HepG2 (cell line): ENCODE measurements around the gene AKT3. TPM values are rescaled to one million over a fixed set of nuclear protein-coding genes. Genes with fewer than 3 reads are reported as not detected.

Experiments
- ATAC-seq: fragments of 200-7000 bp; cut with Tn5 transposase; 3 replicates; pipeline ENCODE4 v1.9.1; 2020; ENCODE audit warnings: mild to moderate bottlenecking, moderate library complexity
- BruUV-seq: library from RNA; stranded (reverse); fragments of 400-500 nt; replicated peaks from 2 replicates; lab custom pipeline; 2021; lab: Mats Ljungman, UMichigan
- CTCF ChIA-PET: fragments of 300-600 bp; formaldehyde crosslinking; extraction: SDS; loops from one replicate; lab custom pipeline; 2021; ENCODE audit warnings: low total read pairs, inconsistent platforms, low intra/inter-chr PET ratio; lab: Yijun Ruan, JAX
- POLR2A ChIA-PET: fragments of 350-600 bp; sonication (Branson Sonifier 250); formaldehyde crosslinking; loops from one replicate; lab custom pipeline; 2020; ENCODE audit warnings: antibody characterized with exemption, inconsistent platforms; lab: Yijun Ruan, JAX
- DNase-seq: peaks from one replicate; pipeline ENCODE4 v3.0.0-alpha.2; 2015; ENCODE audit warnings: low spot score
- FAIRE-seq: peaks from 3 replicates; lab custom pipeline; 2011; peaks lifted over from hg19 to GRCh38; lab: Jason Lieb, UNC
- H2AFZ ChIP-seq: one replicate; pipeline ENCODE4 v1.6.1; 2011; ENCODE audit warnings: low read length, inconsistent platforms
- H3K27ac ChIP-seq: fragments of 300-600 bp; 3 replicates; pipeline ENCODE4 v1.8.0; 2011; ENCODE audit warnings: mixed run types, mild to moderate bottlenecking, mixed read lengths, low read length, inconsistent platforms; ENCODE audit not compliant: insufficient read depth; ENCODE audit errors: extremely low read length
- H3K27me3 ChIP-seq, 2 experiments: fragments of 200-600 bp in 1 of 2; 2 replicates in 1 of 2; 3 replicates in 1 of 2; pipeline versions ENCODE4 v1.6.0 to v1.8.0; 2011; ENCODE audit warnings: low read length in 2 of 2, mild to moderate bottlenecking in 2 of 2, moderate library complexity in 2 of 2, inconsistent platforms in 1 of 2; ENCODE audit not compliant: insufficient read depth in 2 of 2, control insufficient read depth in 1 of 2
- H3K36me3 ChIP-seq, 2 experiments: fragments of 200-600 bp in 1 of 2; replicated peaks in 1 of 2; 2 replicates in 1 of 2; 3 replicates in 1 of 2; pipeline versions ENCODE4 v1.5.1 to v1.8.0; 2011; ENCODE audit warnings: low read length in 2 of 2, inconsistent platforms in 1 of 2; ENCODE audit not compliant: insufficient read depth in 2 of 2, control insufficient read depth in 1 of 2
- H3K4me1 ChIP-seq: 2 replicates; pipeline ENCODE4 v1.5.1; 2012; ENCODE audit warnings: low read length, inconsistent platforms; ENCODE audit not compliant: insufficient read depth
- H3K4me2 ChIP-seq: 2 replicates; pipeline ENCODE4 v1.6.0; 2011; ENCODE audit warnings: low read depth, low read length, inconsistent platforms
- H3K4me3 ChIP-seq, 3 experiments: fragments of 200-600 bp in 1 of 3; sonication (generic), shearing (Covaris generic) in 1 of 3; replicated peaks in 1 of 3; 2 replicates each; pipeline ENCODE4 v1.5.1; 2011 to 2016; ENCODE audit warnings: low read length in 3 of 3, inconsistent platforms in 2 of 3, low read depth in 2 of 3, mild to moderate bottlenecking in 2 of 3, control low read depth in 1 of 3, mixed read lengths in 1 of 3; ENCODE audit not compliant: insufficient read depth in 1 of 3
- H3K79me2 ChIP-seq: one replicate; pipeline ENCODE4 v1.6.1; 2011; ENCODE audit warnings: low read length, inconsistent platforms; ENCODE audit not compliant: insufficient read depth
- H3K9ac ChIP-seq: 2 replicates; pipeline ENCODE4 v1.6.0; 2011; ENCODE audit warnings: mild to moderate bottlenecking, low read depth, low read length, inconsistent platforms; ENCODE audit not compliant: insufficient read depth
- H3K9me3 ChIP-seq: 2 replicates; pipeline ENCODE4 v1.5.1; 2012; ENCODE audit warnings: mild to moderate bottlenecking, low read length
- H4K20me1 ChIP-seq: 2 replicates; pipeline ENCODE4 v1.6.0; 2011; ENCODE audit warnings: inconsistent platforms, mild to moderate bottlenecking, low read length, moderate library complexity; ENCODE audit not compliant: insufficient read depth
- MTF2 ChIP-seq: sonication (generic); formaldehyde crosslinking; IDR thresholded peaks from 2 replicates; pipeline ENCODE4 v1.5.0; 2020; ENCODE audit warnings: missing genetic modification reagents, borderline replicate concordance
- PBX2 ChIP-seq: IDR thresholded peaks from 2 replicates; pipeline ENCODE4 v1.6.1; 2016; ENCODE audit warnings: control low read depth
- RNF219 ChIP-seq: sonication (generic); formaldehyde crosslinking; IDR thresholded peaks from 2 replicates; pipeline ENCODE4 v1.5.0; 2020; ENCODE audit warnings: mild to moderate bottlenecking, missing genetic modification reagents
- SRF ChIP-seq: IDR thresholded peaks from 2 replicates; pipeline ENCODE4 v1.6.1; 2011; ENCODE audit warnings: mild to moderate bottlenecking, low read depth, low read length, moderate library complexity
- ZBTB49 ChIP-seq: sonication (generic); formaldehyde crosslinking; IDR thresholded peaks from 2 replicates; pipeline ENCODE4 v1.4.0; 2020; ENCODE audit warnings: missing genetic modification reagents, borderline replicate concordance
- WGBS: methylation state at CpG from one replicate; pipeline ENCODE4 v1.1.6; 2017; ENCODE audit warnings: low lambda C conversion rate; 5-methylcytosine and 5-hydroxymethylcytosine counted together
- in situ Hi-C: cut with HindIII; loops from 2 replicates; pipeline ENCODE4 v1.10.0; 2017; ENCODE audit warnings: low pct_unique_long_range_greater_than_20kb; ENCODE audit not compliant: extremely low pct_ligation_motif_present
- intact Hi-C: fragments of 100-400 bp; cut with micrococcal nuclease; formaldehyde crosslinking; loops from one replicate; pipeline ENCODE4 v1.10.0; 2022; ENCODE audit not compliant: unreplicated experiment
- polyA plus RNA-seq, 8 experiments: library from polyadenylated mRNA; depleted of rRNA in 3 of 8; stranded (reverse) in 7 of 8; unstranded in 1 of 8; fragments of >200 nt; fragmentation: Illumina TruSeq in 4 of 8; extraction: Trizol in 4 of 8; gene quantifications; 2 replicates each; pipeline versions ENCODE4 v1.2.1 to v1.2.3, GENCODE V29; 2011 to 2016; ENCODE audit warnings: low read depth in 4 of 8, missing spikeins in 1 of 8, mixed read lengths in 1 of 8; ENCODE audit not compliant: insufficient read depth in 1 of 8
- total RNA-seq, 5 experiments: library from RNA; depleted of rRNA; stranded (reverse); fragments of >200 nt; fragmentation: Illumina TruSeq; extraction: Trizol; gene quantifications; 2 replicates each; pipeline ENCODE4 v1.2.3, GENCODE V29; 2016; ENCODE audit warnings: low read depth in 1 of 5

AKT3 gene
- total and polyA plus RNA-seq, 2 of the 13 experiments (the other 11 are each of a cell fraction or from before 2014, with no cell fraction given) = 0.07 TPM

GRCh38 chr1:243849421-243850201 is 432 bp downstream of the AKT3 start:
- TF ChIP-seq ZBTB49 (CRISPR knock-in tag) (no peak), SRF (no peak), RNF219 (CRISPR knock-in tag) (no peak), PBX2 (CRISPR knock-in tag) (no peak), MTF2 (CRISPR knock-in tag) (no peak)
- TF ChIP-seq, all 625 proteins: peak for 0
- CTCF ChIA-PET = no interaction called here
- Histone ChIP-seq H3K4me3 (peak overlapping the region in 2 of 3 experiments; percentile 36 to 37; a peak in 3 of 6 replicates), H2AFZ (no peak overlapping the region), H3K4me2 (peak overlapping the region; percentile 7; the same call in 1 of the 2 replicates), H3K79me2 (no peaks in the 10 kb centered on the region), H4K20me1 (no peaks in the 10 kb centered on the region), H3K9me3 (no peaks in the 10 kb centered on the region), H3K4me1 (peaks cover 5% of the 10 kb centered on the region; the same call in 1 of the 2 replicates), H3K9ac (no peak overlapping the region), H3K27me3 (peaks cover 3 to 28% of the 10 kb centered on the region in 2 experiments; a peak in 4 of 5 replicates), H3K27ac (no peak overlapping the region), H3K36me3 (no peaks in the 10 kb centered on the region)
- in situ Hi-C loops = no loop called here
- ATAC-seq = peak; percentile 59
- no peak for FAIRE-seq
- no peak for DNase-seq
- BruUV-seq = no TSS peak
- intact Hi-C loops = loop anchor here (10.0 kb wide), 1 partner anchor 195 kb away; no protein-coding TSS in a partner anchor
- 2% methylated on average over 6 of the region's 81 CpGs for WGBS
- POLR2A ChIA-PET = no interaction called here
